SK-N-DZ (cell line): ENCODE results near the gene FILIP1L.

Source experiments
- DNase-seq: peaks from one replicate; pipeline ENCODE4 v3.0.0-alpha.2; 2015; ENCODE audit warnings: low spot score

Gene FILIP1L

DNA sequence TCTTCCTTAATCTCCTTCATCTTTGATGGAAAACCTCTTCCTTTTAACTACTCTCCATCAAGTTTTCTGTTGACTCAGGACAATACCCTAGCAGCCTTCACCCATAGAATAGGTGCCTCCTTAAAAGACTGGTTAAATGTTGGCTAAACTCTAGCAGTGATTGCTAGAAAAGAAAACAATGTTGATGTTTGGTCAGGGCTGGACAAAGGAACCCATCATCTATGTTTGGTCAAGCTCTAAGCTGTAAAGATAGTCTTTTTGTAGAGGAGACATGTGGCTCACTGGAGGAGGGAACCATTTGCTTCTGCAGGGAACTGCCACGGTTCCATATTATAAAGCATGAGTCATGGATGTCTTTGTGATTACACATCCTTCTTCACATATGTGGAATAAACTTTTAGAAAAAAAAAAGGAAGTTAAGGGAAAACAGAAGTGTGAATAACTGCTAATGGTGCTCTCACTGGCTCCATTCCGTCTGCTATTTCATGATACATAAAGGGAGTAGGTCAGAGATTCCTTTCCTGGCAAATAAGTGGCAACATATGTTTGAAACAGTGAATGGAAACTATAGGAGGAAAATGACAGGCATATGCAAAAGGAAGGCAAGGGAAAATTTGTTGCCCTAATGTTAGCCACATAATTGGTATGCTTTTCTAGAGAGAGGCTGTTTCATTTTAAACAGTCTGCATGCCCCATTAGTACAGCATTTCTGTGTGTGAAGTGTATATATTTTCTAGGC is 218.4 kb downstream of the FILIP1L start:
- DNase-seq = no peak

DNA sequence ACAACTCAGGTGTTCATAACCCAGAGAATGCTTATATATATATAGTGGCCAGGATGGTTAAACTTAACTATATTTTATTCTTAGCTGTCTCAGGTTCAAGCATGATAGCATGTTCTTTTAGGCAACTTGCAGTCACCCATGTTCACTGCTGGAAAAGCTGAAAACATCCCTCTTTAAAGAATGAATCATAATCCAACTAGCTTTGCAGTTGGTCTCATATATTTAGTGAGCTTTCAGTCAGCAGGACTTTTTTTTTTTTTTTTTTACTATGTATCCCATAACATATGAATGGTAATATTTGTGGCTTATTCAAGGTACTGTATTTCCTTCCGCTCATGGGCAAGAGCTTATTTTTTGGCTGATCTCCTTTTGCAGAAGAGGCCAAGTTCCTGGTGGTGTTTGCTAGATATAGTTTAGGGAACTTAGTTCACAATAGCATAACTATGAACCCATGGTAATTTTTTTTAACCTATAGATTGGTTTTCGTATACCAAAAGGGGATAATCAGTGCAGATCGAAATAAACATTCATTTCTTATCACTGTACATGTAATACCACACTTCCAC is 219.1 kb downstream of the FILIP1L start:
- no peak for DNase-seq

DNA sequence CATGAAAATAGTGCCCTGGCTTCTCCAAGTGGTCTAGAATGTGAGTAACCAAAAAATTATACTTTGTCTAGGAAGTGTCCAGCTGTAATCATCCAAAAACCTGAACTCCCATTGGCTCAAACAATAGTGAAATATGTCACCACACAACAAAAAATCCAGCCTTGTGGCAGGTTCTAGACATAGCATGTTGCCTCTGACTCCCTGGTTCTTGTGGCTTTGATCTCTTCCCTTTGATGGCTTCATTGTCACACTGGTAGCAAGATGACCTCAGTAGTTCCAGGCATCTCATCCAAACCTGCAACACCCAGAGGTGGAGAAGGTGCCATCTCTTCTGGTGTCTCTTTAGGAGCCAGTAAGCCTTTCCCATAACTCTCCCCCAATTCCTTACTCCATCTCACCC is 222.0 kb downstream of the FILIP1L start:
- DNase-seq = no peak

DNA sequence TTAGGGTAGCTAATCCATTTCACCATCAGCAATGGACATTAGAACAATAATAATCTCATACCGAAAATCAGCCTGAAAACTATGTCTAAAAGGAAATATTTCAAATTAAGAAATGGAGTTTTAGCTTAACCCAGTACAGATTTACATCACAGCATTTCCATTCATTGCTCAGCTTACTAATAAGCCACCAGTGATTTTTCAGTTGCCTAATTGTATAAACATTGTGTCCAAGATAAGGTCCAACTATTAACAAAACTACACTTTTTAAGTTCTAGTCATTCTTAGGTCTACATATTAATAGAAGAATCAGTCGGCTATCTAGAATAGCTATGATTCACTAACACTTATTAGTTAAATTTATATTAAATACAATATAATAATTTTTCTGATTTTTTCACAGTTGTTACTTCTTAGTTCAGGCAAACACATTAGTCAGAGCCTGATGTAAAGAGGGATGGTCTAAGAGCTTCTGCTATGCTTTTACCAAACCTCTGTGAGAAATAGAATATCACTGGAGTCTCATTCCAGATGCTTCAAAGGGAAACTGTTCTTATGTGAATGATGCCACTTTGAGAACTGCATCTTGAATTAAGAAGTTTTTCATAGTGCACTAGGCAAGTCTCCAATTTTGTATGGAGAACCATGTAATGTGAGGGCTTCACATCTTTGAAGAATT is 222.6 kb downstream of the FILIP1L start:
- no peak for DNase-seq

DNA sequence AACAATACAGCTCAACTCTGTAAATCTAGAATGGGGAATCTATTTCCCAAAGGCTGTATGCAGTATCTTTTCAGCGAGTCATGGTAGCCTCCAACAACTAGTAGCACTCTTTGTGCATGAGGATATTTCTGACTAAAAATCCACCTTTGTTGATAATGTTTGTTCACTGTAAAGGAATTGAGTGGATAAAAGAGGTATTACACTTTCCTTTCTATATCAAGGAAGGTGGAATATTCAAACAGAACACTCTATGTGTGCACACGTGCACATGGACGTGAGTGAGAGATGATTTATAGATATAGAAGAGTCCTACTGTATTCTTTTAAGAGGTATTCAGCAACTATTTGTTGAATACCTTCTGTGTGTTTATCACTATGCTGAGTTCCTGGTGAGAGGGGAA is 228.4 kb downstream of the FILIP1L start:
- no peak for DNase-seq

DNA sequence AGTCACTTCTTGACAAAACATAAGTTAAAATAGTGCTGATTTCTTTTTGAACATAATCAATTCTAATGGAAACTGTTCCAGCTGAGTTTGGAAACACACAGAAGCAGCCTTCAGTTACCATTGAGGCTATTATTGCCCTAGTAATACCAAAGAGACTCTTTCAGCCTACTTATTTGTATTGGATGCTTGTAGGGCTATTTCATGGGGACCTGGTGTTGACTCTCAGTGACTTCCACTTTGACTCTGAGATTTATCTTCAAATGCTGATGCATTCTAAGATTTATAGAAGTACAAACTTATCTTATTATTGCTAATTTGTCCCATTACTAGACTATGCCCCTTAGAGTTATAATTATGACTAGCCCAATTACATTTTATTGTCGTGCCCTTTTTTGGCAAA is 229.2 kb downstream of the FILIP1L start:
- no peak for DNase-seq

DNA sequence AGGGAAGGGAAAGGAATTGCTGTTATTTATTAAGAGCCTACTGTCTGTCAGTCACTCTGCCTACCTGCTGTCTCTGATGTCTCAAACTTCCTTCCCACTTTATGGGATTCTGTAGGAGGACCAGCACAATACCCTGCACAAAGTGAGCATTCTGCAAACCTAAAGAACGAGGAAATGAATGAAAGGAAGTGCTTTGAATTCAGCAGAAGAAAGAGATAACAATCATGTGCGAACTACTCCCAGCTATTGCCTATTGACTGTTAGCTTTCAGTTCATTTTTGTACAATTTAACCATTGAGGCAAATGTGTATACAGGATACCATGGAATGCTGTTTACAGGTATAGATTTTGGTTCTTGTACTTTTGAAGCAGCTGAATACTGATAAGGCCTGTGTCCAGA is 229.8 kb downstream of the FILIP1L start:
- DNase-seq = no peak

DNA sequence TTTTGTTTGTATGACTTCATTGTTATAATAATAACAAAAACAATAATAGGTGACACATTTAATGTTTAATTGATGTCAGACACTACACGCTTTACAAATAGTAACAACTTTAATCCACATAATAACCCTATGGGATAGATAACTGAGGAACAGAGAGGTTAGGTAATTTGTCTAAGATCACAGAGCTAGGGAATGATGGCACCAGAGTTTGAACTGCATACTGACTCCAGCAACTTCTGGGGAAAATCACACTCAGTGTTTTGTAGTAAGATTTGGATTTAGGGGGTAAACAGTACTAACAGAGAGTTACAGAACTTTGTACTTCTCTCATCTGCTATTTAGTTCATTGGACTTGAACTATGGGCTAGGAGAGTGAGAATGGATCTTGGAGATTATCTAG is 230.6 kb downstream of the FILIP1L start:
- DNase-seq = no peak

DNA sequence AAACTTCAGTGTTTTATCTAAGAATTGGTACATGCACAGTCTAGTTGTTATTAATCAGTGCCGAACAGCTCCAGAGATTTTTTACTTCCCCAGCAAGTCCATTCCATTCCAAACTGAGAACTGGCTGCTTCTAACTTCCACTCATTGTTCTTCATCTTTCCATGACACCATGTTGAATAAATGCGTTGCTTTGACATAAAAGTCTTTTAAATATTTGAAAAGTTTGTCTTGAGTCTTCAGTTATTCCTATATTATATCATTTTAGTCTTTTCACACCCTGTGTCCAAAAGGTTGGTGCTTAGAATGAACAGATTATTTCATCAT is 231.2 kb downstream of the FILIP1L start:
- no peak for DNase-seq

DNA sequence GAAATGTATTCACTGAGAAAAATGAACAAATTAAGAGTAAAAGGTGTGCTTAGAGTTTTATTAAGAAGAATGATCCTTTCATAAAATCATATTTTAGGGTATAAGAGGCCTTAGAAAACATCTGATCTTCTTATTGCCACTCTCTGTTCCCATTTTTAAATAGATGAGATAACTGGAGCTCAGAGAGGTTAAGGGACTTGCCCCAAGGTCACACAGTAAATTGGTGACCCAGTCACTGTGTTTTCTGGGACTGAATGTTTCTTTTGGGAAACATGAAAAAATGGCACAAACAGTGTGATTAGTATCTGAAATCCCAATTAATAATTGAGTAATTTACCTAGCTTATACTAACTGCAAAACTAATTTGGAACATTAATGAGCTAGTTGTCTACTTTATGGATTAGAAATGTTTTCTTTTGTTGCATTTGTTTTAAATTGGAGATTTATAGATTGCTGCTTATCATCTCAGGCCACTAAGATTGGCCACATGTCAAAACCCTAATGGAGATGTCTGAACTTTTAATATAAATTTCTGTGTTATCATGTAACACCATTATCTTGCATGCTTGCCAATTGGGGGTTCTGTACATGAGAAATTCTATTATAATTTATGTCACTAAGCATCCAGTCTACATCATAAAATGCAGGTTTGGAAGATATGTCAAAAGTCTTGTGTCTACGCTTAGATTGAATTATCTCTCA is 231.7 kb downstream of the FILIP1L start:
- no peak for DNase-seq

DNA sequence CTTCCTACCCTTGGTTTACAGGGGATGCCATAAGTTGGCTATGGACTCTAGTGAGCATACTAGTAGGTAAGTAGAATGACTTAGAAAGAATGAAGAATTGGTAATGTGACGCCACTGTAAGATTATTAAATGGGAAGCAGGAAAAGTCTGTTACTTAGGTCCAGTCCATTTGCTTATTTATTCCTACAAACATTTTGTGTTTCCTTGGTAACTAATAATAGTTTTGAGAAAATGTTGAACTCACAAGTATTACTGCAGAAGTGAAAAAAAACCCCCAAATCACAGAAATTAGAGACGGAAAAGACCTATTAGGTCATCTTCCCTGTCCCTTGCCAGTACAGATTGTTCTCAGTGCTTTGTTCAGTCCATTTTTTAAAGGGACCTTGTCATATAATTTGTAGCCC is 233.2 kb downstream of the FILIP1L start:
- DNase-seq = no peak

DNA sequence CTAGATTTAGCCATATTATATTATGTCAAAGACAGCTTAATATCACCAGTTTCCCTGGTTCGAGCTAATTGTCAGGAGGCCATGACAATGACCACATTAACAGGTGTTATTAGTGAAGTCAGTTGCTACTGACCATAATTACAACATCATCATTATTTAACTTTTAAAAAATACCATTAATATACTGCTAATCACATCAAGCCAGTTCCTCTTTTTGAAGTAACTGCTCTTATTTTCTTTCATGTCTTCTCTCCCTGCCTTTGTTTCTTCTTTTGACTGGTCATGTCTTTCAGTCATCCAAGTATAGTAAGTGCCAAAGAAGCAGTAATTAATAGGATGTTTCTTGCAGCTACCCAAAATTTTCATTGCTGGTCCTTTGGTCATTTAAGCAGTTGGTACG is 235.0 kb downstream of the FILIP1L start:
- DNase-seq = no peak

DNA sequence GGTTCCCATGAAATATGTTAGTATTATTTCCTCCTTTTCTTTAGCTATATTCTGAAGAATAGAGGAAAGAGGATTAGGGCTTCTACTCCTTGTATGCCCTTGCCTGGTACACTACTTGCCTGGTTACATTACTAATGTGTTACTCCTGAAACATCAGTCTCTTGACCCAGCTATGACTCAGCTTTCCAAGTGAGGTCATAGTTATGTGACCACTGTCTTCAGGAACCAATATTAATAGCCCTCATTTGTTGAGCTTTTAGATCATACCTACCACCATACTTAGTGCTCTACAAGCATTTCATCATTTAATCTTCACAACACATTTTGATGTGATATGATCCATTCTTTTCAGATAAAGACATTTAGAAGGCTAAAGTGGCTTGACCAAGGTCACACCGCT is 236.3 kb downstream of the FILIP1L start:
- no peak for DNase-seq

DNA sequence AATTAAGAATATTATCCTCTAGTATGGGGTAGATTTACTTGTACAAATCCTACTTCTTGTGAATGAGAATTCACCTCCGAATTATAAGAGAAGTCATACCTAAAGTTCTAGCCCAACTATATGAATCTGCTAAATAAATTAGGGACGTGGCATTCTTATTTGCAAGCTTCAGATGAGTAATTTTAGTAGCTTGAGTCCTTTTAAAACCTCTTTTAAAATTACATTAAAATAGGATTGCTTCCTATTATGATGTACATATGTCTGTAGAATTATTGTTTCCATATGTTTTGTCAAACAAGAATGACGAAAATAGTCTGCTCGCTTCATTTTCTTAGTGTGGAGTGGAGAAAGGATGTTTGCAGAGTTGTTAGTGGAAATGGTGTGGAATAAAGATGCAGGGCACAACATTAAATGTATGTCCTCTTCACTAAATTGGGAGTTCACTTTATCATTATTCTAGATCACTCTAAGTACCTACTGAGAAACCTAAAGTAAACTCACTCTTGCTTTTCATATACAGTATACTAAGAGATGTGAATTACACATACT is 237.2 kb downstream of the FILIP1L start:
- DNase-seq = no peak

DNA sequence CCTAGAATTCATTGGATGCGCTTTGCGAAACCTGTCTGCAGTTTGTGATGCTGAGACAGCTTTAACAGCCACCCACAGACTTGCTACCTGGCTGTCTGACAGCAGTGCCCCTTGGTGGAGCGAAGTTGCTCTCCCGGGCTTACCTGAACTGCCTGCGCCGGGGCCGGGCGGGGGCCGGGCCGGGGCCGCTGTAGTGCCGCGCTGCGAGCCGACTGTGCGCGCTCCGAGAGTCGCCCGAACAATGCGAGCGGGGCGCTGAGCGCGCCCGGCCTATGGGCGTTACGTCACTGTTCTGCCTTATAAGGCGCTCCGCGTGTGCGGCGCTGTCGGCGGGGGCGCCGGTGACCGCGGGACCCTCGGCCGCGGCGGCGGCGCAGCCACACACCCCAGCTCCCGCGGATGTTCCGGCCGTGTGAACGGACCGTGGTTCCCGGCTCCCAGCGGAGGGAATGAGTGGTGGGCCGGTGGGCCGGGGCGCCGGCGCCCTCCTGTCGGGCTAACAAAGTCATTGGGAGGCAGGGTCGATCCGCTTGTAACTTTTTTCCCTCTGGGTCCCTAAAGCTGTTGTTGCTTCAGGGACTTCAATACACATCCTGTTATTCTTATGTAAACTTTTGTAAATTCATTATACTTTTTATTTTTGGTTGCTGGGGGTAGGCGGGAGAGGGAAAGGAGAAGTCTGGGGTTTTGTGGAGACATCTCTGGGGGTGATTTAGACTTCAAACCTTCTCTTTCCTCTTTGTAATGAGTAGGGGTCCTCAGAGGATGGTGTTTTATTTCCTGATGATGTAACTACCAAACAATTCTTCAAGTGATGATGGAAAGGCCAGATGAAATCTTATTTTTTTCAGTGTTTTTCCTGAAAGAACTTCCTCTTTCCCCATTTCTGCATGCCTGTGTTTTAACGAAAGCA is 238.1 kb downstream of the FILIP1L start:
- DNase-seq = peak; percentile 78

DNA sequence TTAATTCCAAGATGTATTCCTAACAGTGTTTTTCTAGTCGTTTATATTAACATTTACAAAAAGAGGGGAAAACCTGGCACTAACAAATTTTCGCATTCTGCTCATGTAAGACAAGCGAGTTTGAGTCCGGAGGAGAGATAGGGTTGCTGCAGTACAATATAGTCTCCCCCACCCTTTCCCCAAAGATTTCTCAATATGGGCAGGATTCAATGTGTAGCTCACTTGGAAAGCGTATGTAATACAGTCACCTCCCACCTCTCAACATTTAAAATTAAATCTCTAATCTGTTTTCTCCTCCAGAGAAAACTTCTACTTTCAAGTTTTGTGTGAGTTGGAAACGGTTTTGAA is 238.7 kb downstream of the FILIP1L start:
- no peak for DNase-seq

DNA sequence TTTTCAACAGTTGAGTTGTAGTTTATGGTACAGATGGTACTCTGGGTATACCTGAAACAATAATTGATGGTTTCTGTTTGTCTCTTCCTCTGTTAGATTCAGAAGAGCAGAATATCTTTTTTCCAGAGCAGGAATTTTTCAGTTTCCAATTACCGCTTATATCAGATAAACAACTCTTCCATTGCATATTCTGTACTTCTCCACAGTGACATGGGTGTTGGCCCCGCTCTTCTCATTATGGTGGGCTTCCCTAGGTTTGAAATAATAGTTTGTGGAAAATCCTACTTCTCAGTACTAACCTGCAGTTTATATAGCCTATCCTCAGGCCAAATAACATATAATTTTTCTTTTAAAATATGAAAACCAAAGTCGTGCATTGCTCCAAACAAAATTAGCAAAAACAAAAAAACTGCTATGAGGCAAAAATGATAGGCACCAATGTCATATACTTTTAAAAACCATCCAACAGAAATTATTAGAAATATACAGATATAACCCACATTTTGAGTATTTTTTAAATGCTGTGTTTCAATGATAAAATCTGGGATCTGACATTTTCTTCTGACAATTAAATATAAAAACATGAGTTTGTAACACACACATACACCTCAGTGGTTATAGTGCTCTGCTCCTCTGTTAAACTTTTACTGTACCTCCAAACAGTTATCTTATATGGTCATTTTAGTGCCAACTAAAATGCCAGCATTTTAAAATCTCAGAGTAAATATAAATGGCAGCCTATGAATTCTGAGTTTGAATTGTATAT is 239.9 kb downstream of the FILIP1L start:
- no peak for DNase-seq

DNA sequence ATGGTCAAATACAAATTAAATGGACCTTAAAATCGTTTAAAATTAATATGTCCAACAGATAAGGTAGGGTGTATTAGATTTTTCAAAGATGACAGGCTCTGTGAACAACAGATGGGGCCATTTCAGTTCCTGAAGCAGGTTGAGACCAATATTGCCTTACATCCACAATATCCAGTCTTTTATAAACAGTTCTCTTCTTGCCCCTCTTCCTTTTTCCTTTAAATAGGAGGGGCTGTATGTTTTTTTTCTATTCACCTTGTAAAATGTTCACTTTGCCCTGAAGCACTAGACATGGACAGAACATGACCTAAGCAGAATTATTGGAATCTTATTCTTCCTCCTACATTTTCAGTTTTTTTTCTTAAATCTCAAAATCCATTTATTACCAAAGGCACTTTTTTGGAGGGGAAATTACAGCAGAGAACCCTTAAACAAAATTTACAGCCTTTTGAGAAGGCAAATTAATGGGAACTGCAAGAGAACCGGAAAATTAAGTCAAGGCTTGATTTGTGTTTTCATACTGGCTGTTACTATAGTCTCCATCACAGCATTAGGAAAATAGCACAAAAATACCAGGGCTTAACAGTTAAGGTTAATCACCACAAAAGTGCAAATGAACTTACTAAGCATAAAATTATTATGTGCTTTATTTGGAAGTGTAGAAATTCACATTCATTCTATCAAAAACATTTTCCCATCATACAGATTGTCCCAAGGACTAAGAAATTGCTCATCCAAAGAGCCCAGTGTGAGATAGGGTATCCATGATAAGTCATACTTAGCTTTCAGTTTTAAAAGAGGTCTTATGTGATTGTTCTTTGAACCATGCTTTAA is 240.8 kb downstream of the FILIP1L start:
- DNase-seq = no peak

DNA sequence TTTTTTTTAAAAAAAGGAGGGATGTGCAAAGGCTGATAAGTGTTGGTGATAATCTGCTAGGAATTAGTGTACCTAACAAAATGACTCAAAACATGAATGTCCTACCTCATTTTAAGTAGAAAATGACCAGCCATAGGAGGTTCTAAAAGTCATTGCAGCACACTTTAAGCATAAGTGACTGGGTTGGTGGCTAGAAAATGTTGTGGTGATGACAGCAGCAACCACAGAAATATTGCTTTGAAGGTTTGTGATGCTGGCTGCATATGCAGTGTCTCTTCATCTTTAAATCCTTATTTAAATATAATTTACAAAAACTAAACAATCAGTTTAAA is 241.4 kb downstream of the FILIP1L start:
- no peak for DNase-seq
